ENCODE measurements around the gene ARSA.

GRCh38 chr22:50625131-50625567 lies 2.8 kb downstream of the ARSA start:
- TF ChIP-seq ZNF785 (tag by site-specific recombination; IDR thresholded peaks at IDR 0.05) (no peak), ZNF488 (tag by site-specific recombination; IDR thresholded peaks at IDR 0.05) (no peak), CTCF (tag by site-specific recombination; IDR thresholded peaks at IDR 0.05) (no peak), ZSCAN30 (tag by site-specific recombination; IDR thresholded peaks at IDR 0.05) (no peak), ZBTB20 (tag by site-specific recombination; IDR thresholded peaks at IDR 0.05) (no peak), KLF10 (tag by site-specific recombination; IDR thresholded peaks at IDR 0.05) (no peak), ZNF274 (IDR thresholded peaks at IDR 0.05; ENCODE audit: low read length) (no peak), ZNF274 (tag by site-specific recombination; IDR thresholded peaks at IDR 0.05; ENCODE audit: borderline replicate concordance) (no peak), ZNF514 (tag by site-specific recombination; IDR thresholded peaks at IDR 0.05) (no peak), PRDM2 (tag by site-specific recombination; IDR thresholded peaks at IDR 0.05; ENCODE audit: borderline replicate concordance) (no peak), ZNF202 (tag by site-specific recombination; IDR thresholded peaks at IDR 0.05; ENCODE audit: borderline replicate concordance) (no peak)
- TF ChIP-seq, protein P1, sequence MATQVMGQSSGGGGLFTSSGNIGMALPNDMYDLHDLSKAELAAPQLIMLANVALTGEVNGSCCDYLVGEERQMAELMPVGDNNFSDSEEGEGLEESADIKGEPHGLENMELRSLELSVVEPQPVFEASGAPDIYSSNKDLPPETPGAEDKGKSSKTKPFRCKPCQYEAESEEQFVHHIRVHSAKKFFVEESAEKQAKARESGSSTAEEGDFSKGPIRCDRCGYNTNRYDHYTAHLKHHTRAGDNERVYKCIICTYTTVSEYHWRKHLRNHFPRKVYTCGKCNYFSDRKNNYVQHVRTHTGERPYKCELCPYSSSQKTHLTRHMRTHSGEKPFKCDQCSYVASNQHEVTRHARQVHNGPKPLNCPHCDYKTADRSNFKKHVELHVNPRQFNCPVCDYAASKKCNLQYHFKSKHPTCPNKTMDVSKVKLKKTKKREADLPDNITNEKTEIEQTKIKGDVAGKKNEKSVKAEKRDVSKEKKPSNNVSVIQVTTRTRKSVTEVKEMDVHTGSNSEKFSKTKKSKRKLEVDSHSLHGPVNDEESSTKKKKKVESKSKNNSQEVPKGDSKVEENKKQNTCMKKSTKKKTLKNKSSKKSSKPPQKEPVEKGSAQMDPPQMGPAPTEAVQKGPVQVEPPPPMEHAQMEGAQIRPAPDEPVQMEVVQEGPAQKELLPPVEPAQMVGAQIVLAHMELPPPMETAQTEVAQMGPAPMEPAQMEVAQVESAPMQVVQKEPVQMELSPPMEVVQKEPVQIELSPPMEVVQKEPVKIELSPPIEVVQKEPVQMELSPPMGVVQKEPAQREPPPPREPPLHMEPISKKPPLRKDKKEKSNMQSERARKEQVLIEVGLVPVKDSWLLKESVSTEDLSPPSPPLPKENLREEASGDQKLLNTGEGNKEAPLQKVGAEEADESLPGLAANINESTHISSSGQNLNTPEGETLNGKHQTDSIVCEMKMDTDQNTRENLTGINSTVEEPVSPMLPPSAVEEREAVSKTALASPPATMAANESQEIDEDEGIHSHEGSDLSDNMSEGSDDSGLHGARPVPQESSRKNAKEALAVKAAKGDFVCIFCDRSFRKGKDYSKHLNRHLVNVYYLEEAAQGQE (tag by site-specific recombination; IDR thresholded peaks at IDR 0.05): no peak
